Measurements from ENCODE around the gene POLN.

Gene POLN

GRCh38 chr4:2246384-2247127, 4.6 kb upstream of the POLN start:
- Histone ChIP-seq H3K9me3 (ENCODE audit: insufficient read depth, low read depth, low read length) (no peaks in the 10 kb centered on the region), H2AFZ (ENCODE audit: low read length) (no peak overlapping the region), H3F3A (ENCODE audit: low read depth) (0 out of 2 replicates have a peak, but pooled peaks cover 3% of the 10 kb centered on the region), H4K20me1 (ENCODE audit: insufficient read depth, low read length, poor library complexity, severe bottlenecking) (peaks cover 3% of the 10 kb centered on the region), H3K27me3 (ENCODE audit: insufficient read depth, low read length, poor library complexity, severe bottlenecking) (no peaks in the 10 kb centered on the region), H3K4me2 (ENCODE audit: low read depth, low read length, poor library complexity, severe bottlenecking) (no peak overlapping the region), H3K79me2 (ENCODE audit: insufficient read depth, low read length) (peaks cover 3% of the 10 kb centered on the region), H3K9me2 (replicated peaks; ENCODE audit: low read depth, low read length) (no peaks in the 10 kb centered on the region), H3K4me3 (ENCODE audit: low read length, poor library complexity, severe bottlenecking) (no peak overlapping the region), H3K36me3 (ENCODE audit: insufficient read depth, low read length) (peaks cover 19% of the 10 kb centered on the region; the same call in 1 of the 2 replicates), H3K4me1 (ENCODE audit: insufficient read depth, low read length, poor library complexity, severe bottlenecking) (peaks cover 30% of the 10 kb centered on the region), H3K9ac (ENCODE audit: low read depth, low read length, poor library complexity, severe bottlenecking) (no peak overlapping the region)
- TF ChIP-seq EZH2phosphoT487 (IDR thresholded peaks at IDR 0.05; ENCODE audit: borderline replicate concordance) (no peak), CTCF (conservative IDR thresholded peaks at IDR 0.05; ENCODE audit: low read length) (no peak)

- Histone ChIP-seq H3K9me3 (ENCODE audit: insufficient read depth, low read depth, low read length) (no peaks in the 10 kb centered on the region), H2AFZ (ENCODE audit: low read length) (no peak overlapping the region), H3K4me2 (ENCODE audit: low read depth, low read length, poor library complexity, severe bottlenecking) (peak overlapping the region; percentile 22), H3K9me2 (replicated peaks; ENCODE audit: low read depth, low read length) (no peaks in the 10 kb centered on the region), H3K4me3 (ENCODE audit: low read length, poor library complexity, severe bottlenecking) (no peak overlapping the region), H3K4me1 (ENCODE audit: insufficient read depth, low read length, poor library complexity, severe bottlenecking) (peaks cover 32% of the 10 kb centered on the region), H4K20me1 (ENCODE audit: insufficient read depth, low read length, poor library complexity, severe bottlenecking) (peaks cover 9% of the 10 kb centered on the region), H3K79me2 (ENCODE audit: insufficient read depth, low read length) (peaks cover 10% of the 10 kb centered on the region), H3K9ac (ENCODE audit: low read depth, low read length, poor library complexity, severe bottlenecking) (peak overlapping the region; percentile 5), H3K36me3 (ENCODE audit: insufficient read depth, low read length) (peaks cover 19% of the 10 kb centered on the region; the same call in 1 of the 2 replicates), H3F3A (ENCODE audit: low read depth) (0 out of 2 replicates have a peak, but pooled peaks cover 3% of the 10 kb centered on the region), H3K27me3 (ENCODE audit: insufficient read depth, low read length, poor library complexity, severe bottlenecking) (no peaks in the 10 kb centered on the region)
- no peak for TF ChIP-seq EZH2phosphoT487 (IDR thresholded peaks at IDR 0.05; ENCODE audit: borderline replicate concordance)
- TF ChIP-seq CTCF (conservative IDR thresholded peaks at IDR 0.05; ENCODE audit: low read length): no peak
These were observed 3.9 kb upstream of the POLN start for GRCh38 chr4:2245787-2246275.

GRCh38 chr4:2245057-2245786, 3.3 kb upstream of the POLN start:
- H3K27me3 ChIP-seq (ENCODE audit: insufficient read depth, low read length, poor library complexity, severe bottlenecking): no peaks in the 10 kb centered on the region
- H3K9ac ChIP-seq (ENCODE audit: low read depth, low read length, poor library complexity, severe bottlenecking): peak overlapping the region; percentile 5
- peaks cover 15% of the 10 kb centered on the region for H4K20me1 ChIP-seq (ENCODE audit: insufficient read depth, low read length, poor library complexity, severe bottlenecking)
- peak overlapping the region; percentile 22 for H3K4me2 ChIP-seq (ENCODE audit: low read depth, low read length, poor library complexity, severe bottlenecking)
- H3K4me1 ChIP-seq (ENCODE audit: insufficient read depth, low read length, poor library complexity, severe bottlenecking): peaks cover 36% of the 10 kb centered on the region
- 0 out of 2 replicates have a peak, but pooled peaks cover 3% of the 10 kb centered on the region for H3F3A ChIP-seq (ENCODE audit: low read depth)
- H3K9me2 ChIP-seq (replicated peaks; ENCODE audit: low read depth, low read length): no peaks in the 10 kb centered on the region
- peaks cover 16% of the 10 kb centered on the region; the same call in 1 of the 2 replicates for H3K36me3 ChIP-seq (ENCODE audit: insufficient read depth, low read length)
- TF ChIP-seq CTCF (conservative IDR thresholded peaks at IDR 0.05; ENCODE audit: low read length) (no peak), EZH2phosphoT487 (IDR thresholded peaks at IDR 0.05; ENCODE audit: borderline replicate concordance) (no peak)
- H3K9me3 ChIP-seq (ENCODE audit: insufficient read depth, low read depth, low read length): no peaks in the 10 kb centered on the region
- H2AFZ ChIP-seq (ENCODE audit: low read length): no peak overlapping the region
- peaks cover 16% of the 10 kb centered on the region for H3K79me2 ChIP-seq (ENCODE audit: insufficient read depth, low read length)
- H3K4me3 ChIP-seq (ENCODE audit: low read length, poor library complexity, severe bottlenecking): no peak overlapping the region

All from Loucy (cell line).